Suprapubic skin (tissue), 4 donors: ENCODE data around the gene KLF18. TPM values are rescaled to one million over a fixed set of nuclear protein-coding genes. Genes with fewer than 3 reads are reported as not detected.

ENCODE experiments used
- DNase-seq, 2 donors: peaks; one replicate each; pipeline ENCODE4 v3.0.0-alpha.2; 2019; ENCODE audit warnings: low spot score in 2 of 2
- H3K27ac ChIP-seq: fragments of 200-600 bp; sonication (generic); one replicate; pipeline ENCODE4 v1.5.1; 2019
- H3K27me3 ChIP-seq: fragments of 200-600 bp; sonication (generic); one replicate; pipeline ENCODE4 v1.5.1; 2019
- H3K36me3 ChIP-seq: fragments of 200-600 bp; sonication (generic); one replicate; pipeline ENCODE4 v1.5.1; 2019
- H3K4me1 ChIP-seq: fragments of 200-600 bp; sonication (generic); one replicate; pipeline ENCODE4 v1.5.1; 2019
- H3K4me3 ChIP-seq: fragments of 200-600 bp; sonication (generic); one replicate; pipeline ENCODE4 v1.5.1; 2019; ENCODE audit warnings: mild to moderate bottlenecking
- H3K9me3 ChIP-seq: fragments of 200-600 bp; sonication (generic); one replicate; pipeline ENCODE4 v1.5.1; 2019
- CTCF ChIP-seq, 2 donors: fragments of 200-600 bp in 1 of 2; fragments of 450-650 bp in 1 of 2; sonication (generic) in 1 of 2; IDR thresholded peaks; one replicate each; pipeline ENCODE4 v1.5.1; 2016 to 2019; ENCODE audit warnings: antibody characterized with exemption in 2 of 2, mild to moderate bottlenecking in 1 of 2, moderate library complexity in 1 of 2
- EP300 ChIP-seq: sonication (generic); formaldehyde crosslinking; IDR thresholded peaks from one replicate; pipeline ENCODE4 v1.6.1; 2017; ENCODE audit warnings: antibody characterized with exemption
- POLR2A ChIP-seq, 2 donors: fragments of 450-650 bp; IDR thresholded peaks; one replicate each; pipeline ENCODE4 v1.6.1; 2017; ENCODE audit warnings: antibody characterized with exemption in 2 of 2, mild to moderate bottlenecking in 2 of 2, moderate library complexity in 2 of 2
- POLR2AphosphoS5 ChIP-seq, 3 donors: sonication (generic); formaldehyde crosslinking; IDR thresholded peaks; one replicate each; pipeline ENCODE4 v1.6.1; 2017; ENCODE audit warnings: antibody characterized with exemption in 3 of 3
- WGBS: methylation state at CpG from one replicate; pipeline ENCODE4 v1.1.5; 2018; 5-methylcytosine and 5-hydroxymethylcytosine counted together
- total RNA-seq, 4 donors: library from RNA; depleted of rRNA; stranded (reverse); fragments of >200 nt; gene quantifications; one replicate each; pipeline ENCODE4 v1.1.0, GENCODE V29; 2016

KLF18 gene
- total RNA-seq, 4 donors from 2014 or later: not detected

GRCh38 chr1:44090429-44091252, 50.8 kb downstream of the KLF18 start:
- no peak for TF ChIP-seq CTCF (IDR thresholded peaks at IDR 0.05)
- no peak for TF ChIP-seq POLR2A (IDR thresholded peaks at IDR 0.05)
- no peak for TF ChIP-seq POLR2AphosphoS5 (IDR thresholded peaks at IDR 0.05)
- no peak for TF ChIP-seq EP300
- Histone ChIP-seq H3K9me3 (no peaks in the 10 kb centered on the region), H3K36me3 (no peaks in the 10 kb centered on the region)

GRCh38 chr1:44089371-44090048, 51.9 kb downstream of the KLF18 start:
- Histone ChIP-seq H3K27me3 (peaks cover 21% of the 10 kb centered on the region), H3K27ac (no peak overlapping the region), H3K4me3 (no peak overlapping the region), H3K36me3 (no peaks in the 10 kb centered on the region), H3K9me3 (no peaks in the 10 kb centered on the region), H3K4me1 (no peaks in the 10 kb centered on the region)
- TF ChIP-seq CTCF (IDR thresholded peaks at IDR 0.05): no peak
- no peak for TF ChIP-seq POLR2AphosphoS5 (IDR thresholded peaks at IDR 0.05)
- TF ChIP-seq POLR2A (IDR thresholded peaks at IDR 0.05): no peak
- no peak for TF ChIP-seq EP300
- WGBS: 74% methylated on average over 13 of the region's 13 CpGs
- no peak for DNase-seq

More at GRCh38 chr1:44090429-44091252, 50.8 kb downstream of the KLF18 start:
- no peak for DNase-seq
- Histone ChIP-seq H3K27ac (no peak overlapping the region), H3K4me3 (no peak overlapping the region), H3K27me3 (peaks cover 21% of the 10 kb centered on the region), H3K4me1 (no peaks in the 10 kb centered on the region)
- 66% methylated on average over 10 of the region's 10 CpGs for WGBS

Other genes starting within 250 kb of the KLF18 start
- gene ARTN, start 207.8 kb downstream of the KLF18 start, total RNA-seq: under 1 TPM in 3 of 4 donors, not detected in 1; 0.38 to 0.91 (median 0.72) TPM
- gene IPO13, start 194.7 kb downstream of the KLF18 start, total RNA-seq: 10 to 100 TPM; 30.8 to 41.0 (median 34.8) TPM
- 10 to 100 TPM; 27.8 to 64.4 (median 39.8) TPM for gene DPH2, start 171.6 kb downstream of the KLF18 start, total RNA-seq
- gene ATP6V0B, start 166.7 kb downstream of the KLF18 start, total RNA-seq: 100 to 1,000 TPM in 3 of 4 donors, 10 to 100 TPM in 1; 95.2 to 193 (median 150) TPM
- 10 to 100 TPM; 21.4 to 51.4 (median 41.0) TPM for gene B4GALT2, start 162.4 kb downstream of the KLF18 start, total RNA-seq
- gene CCDC24, start 150.0 kb downstream of the KLF18 start, total RNA-seq: 1 to 10 TPM; 1.6 to 7.8 (median 3.7) TPM
- gene SLC6A9, start 110.2 kb downstream of the KLF18 start, total RNA-seq: 10 to 100 TPM; 59.2 to 95.4 (median 84.5) TPM
- gene KLF17, start 22.8 kb downstream of the KLF18 start, total RNA-seq: not detected
- gene DMAP1, start 71.8 kb upstream of the KLF18 start, total RNA-seq: 100 to 1,000 TPM in 1 of 4 donors, 10 to 100 TPM in 3; 44.2 to 102 (median 52.6) TPM
- gene ERI3, start 213.6 kb upstream of the KLF18 start, total RNA-seq: 10 to 100 TPM; 23.3 to 33.4 (median 31.0) TPM